Measurements from ENCODE around the gene ZNF790. TPM values are rescaled to one million over a fixed set of nuclear protein-coding genes. Genes with fewer than 3 reads are reported as not detected.

ZNF790 gene
- total and polyA plus RNA-seq, 2 of the 13 experiments (the other 11 are each of a cell fraction or from before 2014, with no cell fraction given), result 1.3 to 5.3 TPM

DNA sequence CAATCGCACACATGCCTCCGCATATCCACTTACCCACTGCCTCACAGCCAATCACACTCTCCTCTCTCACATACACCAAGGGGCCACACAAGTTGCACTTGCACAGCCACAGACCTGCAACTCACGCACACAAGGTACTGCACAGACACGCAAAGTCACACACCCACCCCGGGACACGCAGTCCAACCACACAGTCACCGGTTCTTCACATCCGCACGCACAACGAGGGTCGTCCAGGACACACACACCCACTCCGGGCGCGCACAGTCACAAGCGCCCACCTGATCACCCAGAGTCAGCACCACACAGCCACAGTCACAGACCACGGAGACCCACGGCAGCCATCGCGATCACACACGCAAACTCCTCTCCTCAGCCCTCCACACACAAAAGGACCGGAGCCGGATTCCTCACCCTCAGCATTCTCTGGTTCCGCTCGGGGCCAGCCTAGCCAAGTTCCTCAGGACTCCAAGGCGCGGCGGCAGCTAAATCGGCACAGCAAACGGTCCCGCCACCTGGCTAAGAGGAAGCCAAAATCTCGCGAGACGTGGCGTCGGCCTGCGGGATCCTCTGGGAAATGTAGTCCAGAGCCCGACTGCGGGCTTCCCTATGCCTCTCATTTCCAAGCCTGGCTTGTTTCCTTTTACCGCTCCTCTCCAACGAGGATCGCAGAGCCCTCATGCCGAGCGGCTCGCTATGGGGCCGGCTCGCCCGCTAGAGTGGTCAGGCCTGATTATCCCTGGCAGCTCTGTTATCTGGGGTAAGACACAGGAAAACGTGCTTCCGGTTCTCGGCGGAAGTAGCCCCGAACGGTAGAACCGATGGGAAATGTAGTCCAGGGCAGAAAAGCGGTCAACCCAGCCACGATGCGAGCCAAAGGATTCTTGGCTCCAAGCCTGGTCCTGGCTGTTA is 65.6 kb downstream of the ZNF790 start, which contains the start of gene ZNF850 (continued):
- TF ChIP-seq, protein P1, sequence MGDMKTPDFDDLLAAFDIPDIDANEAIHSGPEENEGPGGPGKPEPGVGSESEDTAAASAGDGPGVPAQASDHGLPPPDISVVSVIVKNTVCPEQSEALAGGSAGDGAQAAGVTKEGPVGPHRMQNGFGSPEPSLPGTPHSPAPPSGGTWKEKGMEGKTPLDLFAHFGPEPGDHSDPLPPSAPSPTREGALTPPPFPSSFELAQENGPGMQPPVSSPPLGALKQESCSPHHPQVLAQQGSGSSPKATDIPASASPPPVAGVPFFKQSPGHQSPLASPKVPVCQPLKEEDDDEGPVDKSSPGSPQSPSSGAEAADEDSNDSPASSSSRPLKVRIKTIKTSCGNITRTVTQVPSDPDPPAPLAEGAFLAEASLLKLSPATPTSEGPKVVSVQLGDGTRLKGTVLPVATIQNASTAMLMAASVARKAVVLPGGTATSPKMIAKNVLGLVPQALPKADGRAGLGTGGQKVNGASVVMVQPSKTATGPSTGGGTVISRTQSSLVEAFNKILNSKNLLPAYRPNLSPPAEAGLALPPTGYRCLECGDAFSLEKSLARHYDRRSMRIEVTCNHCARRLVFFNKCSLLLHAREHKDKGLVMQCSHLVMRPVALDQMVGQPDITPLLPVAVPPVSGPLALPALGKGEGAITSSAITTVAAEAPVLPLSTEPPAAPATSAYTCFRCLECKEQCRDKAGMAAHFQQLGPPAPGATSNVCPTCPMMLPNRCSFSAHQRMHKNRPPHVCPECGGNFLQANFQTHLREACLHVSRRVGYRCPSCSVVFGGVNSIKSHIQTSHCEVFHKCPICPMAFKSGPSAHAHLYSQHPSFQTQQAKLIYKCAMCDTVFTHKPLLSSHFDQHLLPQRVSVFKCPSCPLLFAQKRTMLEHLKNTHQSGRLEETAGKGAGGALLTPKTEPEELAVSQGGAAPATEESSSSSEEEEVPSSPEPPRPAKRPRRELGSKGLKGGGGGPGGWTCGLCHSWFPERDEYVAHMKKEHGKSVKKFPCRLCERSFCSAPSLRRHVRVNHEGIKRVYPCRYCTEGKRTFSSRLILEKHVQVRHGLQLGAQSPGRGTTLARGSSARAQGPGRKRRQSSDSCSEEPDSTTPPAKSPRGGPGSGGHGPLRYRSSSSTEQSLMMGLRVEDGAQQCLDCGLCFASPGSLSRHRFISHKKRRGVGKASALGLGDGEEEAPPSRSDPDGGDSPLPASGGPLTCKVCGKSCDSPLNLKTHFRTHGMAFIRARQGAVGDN (CRISPR knock-in tag; IDR thresholded peaks at IDR 0.05), result peak; percentile 69
- TF ChIP-seq CBX2 (IDR thresholded peaks at IDR 0.05; ENCODE audit: low read depth, low read length), result no peak
- no peak for TF ChIP-seq CBX2 (CRISPR knock-in tag; IDR thresholded peaks at IDR 0.05; ENCODE audit: low read depth)
- TF ChIP-seq, protein P2, sequence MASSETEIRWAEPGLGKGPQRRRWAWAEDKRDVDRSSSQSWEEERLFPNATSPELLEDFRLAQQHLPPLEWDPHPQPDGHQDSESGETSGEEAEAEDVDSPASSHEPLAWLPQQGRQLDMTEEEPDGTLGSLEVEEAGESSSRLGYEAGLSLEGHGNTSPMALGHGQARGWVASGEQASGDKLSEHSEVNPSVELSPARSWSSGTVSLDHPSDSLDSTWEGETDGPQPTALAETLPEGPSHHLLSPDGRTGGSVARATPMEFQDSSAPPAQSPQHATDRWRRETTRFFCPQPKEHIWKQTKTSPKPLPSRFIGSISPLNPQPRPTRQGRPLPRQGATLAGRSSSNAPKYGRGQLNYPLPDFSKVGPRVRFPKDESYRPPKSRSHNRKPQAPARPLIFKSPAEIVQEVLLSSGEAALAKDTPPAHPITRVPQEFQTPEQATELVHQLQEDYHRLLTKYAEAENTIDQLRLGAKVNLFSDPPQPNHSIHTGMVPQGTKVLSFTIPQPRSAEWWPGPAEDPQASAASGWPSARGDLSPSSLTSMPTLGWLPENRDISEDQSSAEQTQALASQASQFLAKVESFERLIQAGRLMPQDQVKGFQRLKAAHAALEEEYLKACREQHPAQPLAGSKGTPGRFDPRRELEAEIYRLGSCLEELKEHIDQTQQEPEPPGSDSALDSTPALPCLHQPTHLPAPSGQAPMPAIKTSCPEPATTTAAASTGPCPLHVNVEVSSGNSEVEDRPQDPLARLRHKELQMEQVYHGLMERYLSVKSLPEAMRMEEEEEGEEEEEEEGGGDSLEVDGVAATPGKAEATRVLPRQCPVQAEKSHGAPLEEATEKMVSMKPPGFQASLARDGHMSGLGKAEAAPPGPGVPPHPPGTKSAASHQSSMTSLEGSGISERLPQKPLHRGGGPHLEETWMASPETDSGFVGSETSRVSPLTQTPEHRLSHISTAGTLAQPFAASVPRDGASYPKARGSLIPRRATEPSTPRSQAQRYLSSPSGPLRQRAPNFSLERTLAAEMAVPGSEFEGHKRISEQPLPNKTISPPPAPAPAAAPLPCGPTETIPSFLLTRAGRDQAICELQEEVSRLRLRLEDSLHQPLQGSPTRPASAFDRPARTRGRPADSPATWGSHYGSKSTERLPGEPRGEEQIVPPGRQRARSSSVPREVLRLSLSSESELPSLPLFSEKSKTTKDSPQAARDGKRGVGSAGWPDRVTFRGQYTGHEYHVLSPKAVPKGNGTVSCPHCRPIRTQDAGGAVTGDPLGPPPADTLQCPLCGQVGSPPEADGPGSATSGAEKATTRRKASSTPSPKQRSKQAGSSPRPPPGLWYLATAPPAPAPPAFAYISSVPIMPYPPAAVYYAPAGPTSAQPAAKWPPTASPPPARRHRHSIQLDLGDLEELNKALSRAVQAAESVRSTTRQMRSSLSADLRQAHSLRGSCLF (CRISPR knock-in tag; IDR thresholded peaks at IDR 0.05; ENCODE audit: borderline replicate concordance), result no peak
- no peak for TF ChIP-seq ZBTB42 (CRISPR knock-in tag; IDR thresholded peaks at IDR 0.05)
- TF ChIP-seq ZNF563 (CRISPR knock-in tag; IDR thresholded peaks at IDR 0.05), result no peak
- no peak for TF ChIP-seq GATAD2A (CRISPR knock-in tag; IDR thresholded peaks at IDR 0.05)
- TF ChIP-seq ESRRA (CRISPR knock-in tag; IDR thresholded peaks at IDR 0.05; ENCODE audit: low read depth), result no peak; the same call in 1 of the 2 replicates
- TF ChIP-seq ZNF616 (CRISPR knock-in tag; IDR thresholded peaks at IDR 0.05; ENCODE audit: low read depth), result no peak
- no peak for TF ChIP-seq MTA1 (CRISPR knock-in tag; IDR thresholded peaks at IDR 0.05; ENCODE audit: borderline replicate concordance)
- TF ChIP-seq ZNF367 (CRISPR knock-in tag; IDR thresholded peaks at IDR 0.05; ENCODE audit: borderline replicate concordance), result no peak
- TF ChIP-seq ZNF138 (CRISPR knock-in tag; IDR thresholded peaks at IDR 0.05; ENCODE audit: low read depth), result no peak
- TF ChIP-seq, protein P3, sequence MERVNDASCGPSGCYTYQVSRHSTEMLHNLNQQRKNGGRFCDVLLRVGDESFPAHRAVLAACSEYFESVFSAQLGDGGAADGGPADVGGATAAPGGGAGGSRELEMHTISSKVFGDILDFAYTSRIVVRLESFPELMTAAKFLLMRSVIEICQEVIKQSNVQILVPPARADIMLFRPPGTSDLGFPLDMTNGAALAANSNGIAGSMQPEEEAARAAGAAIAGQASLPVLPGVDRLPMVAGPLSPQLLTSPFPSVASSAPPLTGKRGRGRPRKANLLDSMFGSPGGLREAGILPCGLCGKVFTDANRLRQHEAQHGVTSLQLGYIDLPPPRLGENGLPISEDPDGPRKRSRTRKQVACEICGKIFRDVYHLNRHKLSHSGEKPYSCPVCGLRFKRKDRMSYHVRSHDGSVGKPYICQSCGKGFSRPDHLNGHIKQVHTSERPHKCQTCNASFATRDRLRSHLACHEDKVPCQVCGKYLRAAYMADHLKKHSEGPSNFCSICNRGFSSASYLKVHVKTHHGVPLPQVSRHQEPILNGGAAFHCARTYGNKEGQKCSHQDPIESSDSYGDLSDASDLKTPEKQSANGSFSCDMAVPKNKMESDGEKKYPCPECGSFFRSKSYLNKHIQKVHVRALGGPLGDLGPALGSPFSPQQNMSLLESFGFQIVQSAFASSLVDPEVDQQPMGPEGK (CRISPR knock-in tag; IDR thresholded peaks at IDR 0.05), result no peak
- no peak for TF ChIP-seq MYNN (CRISPR knock-in tag; IDR thresholded peaks at IDR 0.05; ENCODE audit: low read depth)
- TF ChIP-seq, protein P4, sequence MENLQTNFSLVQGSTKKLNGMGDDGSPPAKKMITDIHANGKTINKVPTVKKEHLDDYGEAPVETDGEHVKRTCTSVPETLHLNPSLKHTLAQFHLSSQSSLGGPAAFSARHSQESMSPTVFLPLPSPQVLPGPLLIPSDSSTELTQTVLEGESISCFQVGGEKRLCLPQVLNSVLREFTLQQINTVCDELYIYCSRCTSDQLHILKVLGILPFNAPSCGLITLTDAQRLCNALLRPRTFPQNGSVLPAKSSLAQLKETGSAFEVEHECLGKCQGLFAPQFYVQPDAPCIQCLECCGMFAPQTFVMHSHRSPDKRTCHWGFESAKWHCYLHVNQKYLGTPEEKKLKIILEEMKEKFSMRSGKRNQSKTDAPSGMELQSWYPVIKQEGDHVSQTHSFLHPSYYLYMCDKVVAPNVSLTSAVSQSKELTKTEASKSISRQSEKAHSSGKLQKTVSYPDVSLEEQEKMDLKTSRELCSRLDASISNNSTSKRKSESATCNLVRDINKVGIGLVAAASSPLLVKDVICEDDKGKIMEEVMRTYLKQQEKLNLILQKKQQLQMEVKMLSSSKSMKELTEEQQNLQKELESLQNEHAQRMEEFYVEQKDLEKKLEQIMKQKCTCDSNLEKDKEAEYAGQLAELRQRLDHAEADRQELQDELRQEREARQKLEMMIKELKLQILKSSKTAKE (CRISPR knock-in tag; IDR thresholded peaks at IDR 0.05; ENCODE audit: borderline replicate concordance), result no peak
